ENCODE results near the gene OR6C4. TPM values are rescaled to one million over a fixed set of nuclear protein-coding genes. Genes with fewer than 3 reads are reported as not detected.
"Not testable (repeated sequence)": the region's sequence is repeated elsewhere in the genome, so short reads cannot be mapped to it uniquely, and the experiment has no call there.

Gene OR6C4
- total and polyA plus RNA-seq, 7 donors = not detected

DNA sequence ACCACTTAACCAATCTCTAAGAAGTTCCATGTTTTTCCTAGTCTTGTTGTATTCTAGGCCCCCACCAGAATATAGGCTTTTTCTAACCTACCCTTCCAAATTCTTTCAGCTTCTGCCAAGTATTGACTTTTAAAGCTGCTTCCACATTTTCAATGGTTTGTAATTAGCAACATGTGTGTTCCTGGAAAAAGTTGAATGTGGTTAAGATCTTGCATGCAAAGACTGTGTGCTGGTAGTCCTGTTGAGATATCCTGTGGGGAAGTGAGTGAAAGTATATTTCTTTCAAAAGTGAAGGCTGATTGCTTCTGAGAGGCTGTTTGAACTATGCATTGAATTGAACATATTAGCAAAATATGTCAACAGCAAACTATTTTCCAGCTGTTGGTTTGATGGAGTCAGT lies 646 bp upstream of the OR6C4 start:
- no peak for DNase-seq
- Histone ChIP-seq H3K9me3 (peaks cover 0 to 4% (median 0%) of the 10 kb centered on the region in 4 donors), H3K36me3 (no peaks in the 10 kb centered on the region), H3K4me1 (no peaks in the 10 kb centered on the region), H3K4me3 (no peak overlapping the region), H3K27ac (no peak overlapping the region), H3K27me3 (no peaks in the 10 kb centered on the region)
- intact Hi-C loops (cut with DNase I) = no loop called here
- TF ChIP-seq POLR2AphosphoS5 (IDR thresholded peaks at IDR 0.05) (no peak), CTCF (IDR thresholded peaks at IDR 0.05) (no peak), POLR2A (IDR thresholded peaks at IDR 0.05) (no peak), EP300 (IDR thresholded peaks at IDR 0.05) (no peak)

DNA sequence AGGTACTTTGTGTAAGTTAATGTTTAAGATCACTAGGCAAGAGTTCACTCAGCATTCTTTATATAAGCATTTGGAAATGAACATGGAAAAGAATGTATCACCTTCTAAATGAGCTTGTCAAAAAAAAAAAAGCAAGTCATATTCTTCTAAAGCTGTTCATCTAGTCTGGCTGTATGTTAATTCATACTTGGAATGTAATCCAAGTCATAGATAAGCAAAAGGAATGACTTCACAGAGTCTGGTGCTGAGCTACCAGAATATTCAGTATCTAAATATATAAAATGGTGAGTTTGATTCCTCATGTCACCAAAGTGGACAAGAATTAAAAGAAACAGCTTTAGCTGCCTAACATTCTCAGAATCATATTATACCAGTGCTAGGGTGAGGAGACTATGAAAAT lies 4.9 kb downstream of the OR6C4 start:
- intact Hi-C loops (cut with DNase I) = no loop called here
- TF ChIP-seq CTCF (IDR thresholded peaks at IDR 0.05) = no peak
- no peak for TF ChIP-seq POLR2AphosphoS5 (IDR thresholded peaks at IDR 0.05)
- TF ChIP-seq EP300 (IDR thresholded peaks at IDR 0.05) = no peak
- TF ChIP-seq POLR2A (IDR thresholded peaks at IDR 0.05) = no peak
- peaks cover 0 to 10% (median 2%) of the 10 kb centered on the region in 4 donors for H3K9me3 ChIP-seq

GRCh38 chr12:55570060-55570459 lies 20.7 kb downstream of the OR6C4 start:
- not testable (repeated sequence) for DNase-seq

More for the DNA sequence above, 4.9 kb downstream of the OR6C4 start:
- DNase-seq = no peak
- Histone ChIP-seq H3K36me3 (no peaks in the 10 kb centered on the region), H3K4me1 (no peaks in the 10 kb centered on the region), H3K27me3 (no peaks in the 10 kb centered on the region), H3K4me3 (no peak overlapping the region), H3K27ac (no peak overlapping the region)

GRCh38 chr12:55570689-55571088 lies 21.3 kb downstream of the OR6C4 start:
- 96% methylated on average over 1 of the region's 1 CpG for WGBS, 2 donors
- intact Hi-C loops (cut with DNase I); H3K27ac ChIP-seq; H3K4me3 ChIP-seq; H3K4me1 ChIP-seq; H3K36me3 ChIP-seq; DNase-seq; H3K27me3 ChIP-seq: not testable (repeated sequence)
- peaks cover 0 to 11% (median 5%) of the 10 kb centered on the region in 4 donors for H3K9me3 ChIP-seq

More at GRCh38 chr12:55570060-55570459, 20.7 kb downstream of the OR6C4 start:
- H3K27me3 ChIP-seq; H3K4me3 ChIP-seq; intact Hi-C loops (cut with DNase I); H3K27ac ChIP-seq; H3K36me3 ChIP-seq; H3K4me1 ChIP-seq: not testable (repeated sequence)
- peaks cover 0 to 11% (median 5%) of the 10 kb centered on the region in 4 donors for H3K9me3 ChIP-seq

DNA sequence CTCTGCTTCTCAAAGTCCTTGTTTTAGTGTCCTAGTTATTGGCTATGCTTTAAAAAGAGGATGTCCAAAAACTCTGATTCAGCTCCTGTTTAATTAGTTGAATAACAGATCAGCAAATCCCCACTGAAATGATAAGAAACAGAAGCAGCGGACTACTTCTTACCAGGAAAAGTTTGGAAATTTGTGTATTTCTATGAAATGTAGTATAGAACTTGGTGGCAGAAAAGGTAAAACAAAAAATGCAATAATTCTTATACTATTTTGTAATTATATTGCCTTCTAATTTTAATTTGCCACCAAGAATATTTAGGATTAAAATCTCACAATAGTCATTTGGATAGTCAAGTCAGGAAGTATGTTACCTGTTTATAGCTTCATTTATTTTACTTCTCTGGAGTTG lies 22.8 kb downstream of the OR6C4 start, which contains the start of gene OR2AP1:
OR2AP1 (plus strand) TSS at position 301 of the 400 bp plus-strand sequence. CDS start 1,947 bp downstream, outside the sequence.
- Histone ChIP-seq H3K27ac (no peak within 1 kb of the TSS), H3K36me3 (no peaks in the 10 kb centered on the region), H3K4me1 (no peaks in the 10 kb centered on the region), H3K9me3 (peaks cover 0 to 11% (median 5%) of the 10 kb centered on the region in 4 donors), H3K4me3 (no peak within 1 kb of the TSS), H3K27me3 (no peaks in the 10 kb centered on the region)
- intact Hi-C loops (cut with DNase I) = no loop called here
- TF ChIP-seq POLR2A (IDR thresholded peaks at IDR 0.05) (no peak), POLR2AphosphoS5 (IDR thresholded peaks at IDR 0.05) (no peak), CTCF (IDR thresholded peaks at IDR 0.05) (no peak), EP300 (IDR thresholded peaks at IDR 0.05) (no peak)
- WGBS, 2 donors = 91 to 94% methylated on average over 1 of the region's 1 CpG
- no peak for DNase-seq

GRCh38 chr12:55582066-55582465 lies 32.7 kb downstream of the OR6C4 start:
- TF ChIP-seq EP300 (IDR thresholded peaks at IDR 0.05) (no peak), POLR2A (IDR thresholded peaks at IDR 0.05) (no peak), CTCF (IDR thresholded peaks at IDR 0.05) (no peak), POLR2AphosphoS5 (IDR thresholded peaks at IDR 0.05) (no peak)
- H3K27me3 ChIP-seq = no peaks in the 10 kb centered on the region
- no peak overlapping the region for H3K4me3 ChIP-seq
- peaks cover 0 to 6% (median 0%) of the 10 kb centered on the region in 4 donors for H3K9me3 ChIP-seq
- 95 to 99% methylated on average over 2 of the region's 2 CpGs for WGBS, 2 donors
- intact Hi-C loops (cut with DNase I) = no loop called here
- DNase-seq = no peak
- H3K4me1 ChIP-seq = no peaks in the 10 kb centered on the region
- H3K36me3 ChIP-seq = no peaks in the 10 kb centered on the region
- no peak overlapping the region for H3K27ac ChIP-seq

Measured in sigmoid colon (tissue), 7 donors.